Keratinocyte (primary cell): ENCODE measurements around the gene RAD18.

Source experiments
- CTCF ChIP-seq, 3 experiments: IDR thresholded peaks in 1 of 3; conservative IDR thresholded peaks in 1 of 3; optimal IDR thresholded peaks in 1 of 3; 2 replicates in 2 of 3; 3 replicates in 1 of 3; pipeline versions ENCODE3 to v1.5.1; 2011; ENCODE audit warnings: low read length in 3 of 3, mild to moderate bottlenecking in 3 of 3, moderate library complexity in 2 of 3, control low read depth in 1 of 3, inconsistent platforms in 1 of 3; ENCODE audit not compliant: insufficient read depth in 2 of 3; ENCODE audit errors: extremely low read depth in 1 of 3
- EZH2 ChIP-seq: IDR thresholded peaks from one replicate; pipeline ENCODE4 v1.6.1; 2012; ENCODE audit warnings: inconsistent platforms, mild to moderate bottlenecking, low read length, moderate library complexity

GRCh38 chr3:8887435-8888300 is 75.6 kb downstream of the RAD18 start:
- TF ChIP-seq CTCF (optimal IDR thresholded peaks at IDR 0.05 in 1 of 3, IDR thresholded peaks at IDR 0.05 in 1 of 3, conservative IDR thresholded peaks at IDR 0.05 in 1 of 3; ENCODE audit: extremely low read depth in 1 of 3, insufficient read depth in 2 of 3, low read length in 3 of 3) (no peak), EZH2 (no peak)
